Activated CD4-positive, alpha-beta memory T cell treated with anti-CD3 and anti-CD28 coated beads for 36 hours (primary cell): ENCODE data around the gene IL36A. TPM values are rescaled to one million over a fixed set of nuclear protein-coding genes. Genes with fewer than 3 reads are reported as not detected.
A peak's percentile ranks its signal among the peaks of the same experiment; 100 is the strongest.

Experiments
- CTCF ChIA-PET: fragments of 350-600 bp; sonication (Branson Sonifier 250); formaldehyde crosslinking; loops from one replicate; lab custom pipeline; 2021; ENCODE audit warnings: antibody characterized with exemption, inconsistent platforms; lab: Charles Lee
- POLR2A ChIA-PET: fragments of 350-600 bp; sonication (Branson Sonifier 250); formaldehyde crosslinking; loops from one replicate; lab custom pipeline; 2021; ENCODE audit warnings: antibody characterized with exemption; lab: Charles Lee
- DNase-seq: peaks from one replicate; pipeline ENCODE4 v3.0.0-alpha.2; 2020
- H3K27ac Mint-ChIP-seq: one replicate; pipeline ENCODE4 v1.8.0; 2021; ENCODE audit warnings: mixed read lengths
- H3K27me3 Mint-ChIP-seq: one replicate; pipeline ENCODE4 v1.8.0; 2021; ENCODE audit warnings: mixed read lengths
- H3K36me3 Mint-ChIP-seq: one replicate; pipeline ENCODE4 v1.8.0; 2021; ENCODE audit warnings: mixed read lengths
- H3K4me1 Mint-ChIP-seq: one replicate; pipeline ENCODE4 v1.8.0; 2021; ENCODE audit warnings: low read depth, mixed read lengths
- H3K4me3 Mint-ChIP-seq: one replicate; pipeline ENCODE4 v1.8.0; 2021; ENCODE audit warnings: mild to moderate bottlenecking, mixed read lengths
- H3K9me3 Mint-ChIP-seq: one replicate; pipeline ENCODE4 v1.8.0; 2021; ENCODE audit warnings: mixed read lengths
- intact Hi-C: fragments of 100-400 bp; cut with micrococcal nuclease; formaldehyde crosslinking; loops from one replicate; pipeline ENCODE4 v1.15.1; 2023
- total RNA-seq, 2 experiments: library from RNA; stranded (reverse); gene quantifications; one replicate each; pipeline ENCODE4 v1.2.3, GENCODE V29; 2021

The IL36A gene
- total RNA-seq, 2 experiments from 2014 or later, result not detected

DNA sequence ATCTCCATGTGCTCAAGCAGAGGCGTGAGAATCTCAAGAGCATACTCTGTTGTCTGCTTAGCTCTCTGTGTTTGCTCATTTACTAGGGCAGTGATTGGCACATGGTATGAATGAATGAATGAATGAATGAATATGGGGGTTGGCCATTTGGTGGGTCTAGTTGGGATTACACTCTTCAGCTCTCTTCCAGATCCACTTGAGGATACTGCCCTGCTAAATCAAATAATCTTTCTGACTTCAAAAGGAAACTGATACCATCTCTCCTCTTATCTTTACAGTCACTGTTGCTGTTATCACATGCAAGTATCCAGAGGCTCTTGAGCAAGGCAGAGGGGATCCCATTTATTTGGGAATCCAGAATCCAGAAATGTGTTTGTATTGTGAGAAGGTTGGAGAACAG lies 25.5 kb upstream of the IL36A start:
- Mint-ChIP-seq H3K27me3 (peaks cover 4% of the 10 kb centered on the region), H3K36me3 (no peaks in the 10 kb centered on the region), H3K9me3 (no peaks in the 10 kb centered on the region), H3K27ac (no peak overlapping the region), H3K4me3 (no peak overlapping the region), H3K4me1 (peaks cover 21% of the 10 kb centered on the region)
- CTCF ChIA-PET, result interaction anchor here (0.7 to 1.0 kb wide), 4 partner anchors 11 to 230 kb away, joined by 3 to 4 read pairs (median 3); no protein-coding TSS in a partner anchor
- DNase-seq, result no peak
- POLR2A ChIA-PET, result interaction anchor here (1.0 kb wide), 1 partner anchor 14 kb away, joined by 3 read pairs; no protein-coding TSS in a partner anchor
- intact Hi-C loops, result loop anchor here (2.0 kb wide), 1 partner anchor 17 kb away; no protein-coding TSS in a partner anchor

DNA sequence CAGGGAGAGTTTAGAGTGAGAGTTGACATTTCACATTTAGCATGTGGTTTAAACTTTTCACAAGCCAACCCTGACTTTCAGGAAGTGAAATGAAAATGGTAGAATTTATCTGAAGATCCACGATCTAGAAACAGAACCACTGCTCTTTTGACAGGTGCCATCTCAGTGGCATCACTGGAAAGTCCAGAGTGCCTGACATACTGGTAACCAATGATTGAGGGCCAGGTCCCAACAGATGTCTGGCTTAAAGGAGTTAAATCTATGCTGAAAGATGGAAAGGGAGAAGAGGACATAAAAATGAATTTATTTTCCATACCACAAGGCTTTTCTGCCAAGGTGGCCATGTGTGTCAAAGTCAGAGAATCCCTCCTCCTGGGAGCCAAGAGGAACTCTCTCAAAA lies 24.7 kb upstream of the IL36A start:
- Mint-ChIP-seq H3K27me3 (peaks cover 4% of the 10 kb centered on the region), H3K4me3 (no peak overlapping the region), H3K27ac (no peak overlapping the region), H3K9me3 (no peaks in the 10 kb centered on the region), H3K4me1 (peaks cover 27% of the 10 kb centered on the region), H3K36me3 (no peaks in the 10 kb centered on the region)
- ChIA-PET CTCF (no interaction called here), POLR2A (no interaction called here)
- DNase-seq, result no peak
- intact Hi-C loops, result loop anchor here (2.0 kb wide), 1 partner anchor 16 kb away; no protein-coding TSS in a partner anchor

DNA sequence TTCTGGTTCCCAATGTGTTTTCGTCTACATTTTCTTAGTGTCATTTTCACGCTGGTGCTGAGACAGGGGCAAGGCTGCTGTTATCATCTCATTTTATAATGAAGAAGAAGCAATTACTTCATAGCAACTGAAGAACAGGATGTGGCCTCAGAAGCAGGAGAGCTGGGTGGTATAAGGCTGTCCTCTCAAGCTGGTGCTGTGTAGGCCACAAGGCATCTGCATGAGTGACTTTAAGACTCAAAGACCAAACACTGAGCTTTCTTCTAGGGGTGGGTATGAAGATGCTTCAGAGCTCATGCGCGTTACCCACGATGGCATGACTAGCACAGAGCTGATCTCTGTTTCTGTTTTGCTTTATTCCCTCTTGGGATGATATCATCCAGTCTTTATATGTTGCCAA lies 20.2 kb upstream of the IL36A start:
- no peaks in the 10 kb centered on the region for H3K27me3 Mint-ChIP-seq
- intact Hi-C loops, result no loop called here
- H3K4me3 Mint-ChIP-seq, result no peak overlapping the region
- H3K36me3 Mint-ChIP-seq, result peaks cover 6% of the 10 kb centered on the region
- H3K9me3 Mint-ChIP-seq, result peaks cover 5% of the 10 kb centered on the region
- DNase-seq, result peak; percentile 55
- ChIA-PET CTCF (interaction anchor here (1.2 kb wide), 1 partner anchor 43 kb away, joined by 3 read pairs; no protein-coding TSS in a partner anchor), POLR2A (interaction anchor here (0.9 kb wide), 1 partner anchor 189 kb away, joined by 3 read pairs; the partner anchor contains the start of gene PSD4)
- H3K27ac Mint-ChIP-seq, result no peak overlapping the region
- peaks cover 20% of the 10 kb centered on the region for H3K4me1 Mint-ChIP-seq

DNA sequence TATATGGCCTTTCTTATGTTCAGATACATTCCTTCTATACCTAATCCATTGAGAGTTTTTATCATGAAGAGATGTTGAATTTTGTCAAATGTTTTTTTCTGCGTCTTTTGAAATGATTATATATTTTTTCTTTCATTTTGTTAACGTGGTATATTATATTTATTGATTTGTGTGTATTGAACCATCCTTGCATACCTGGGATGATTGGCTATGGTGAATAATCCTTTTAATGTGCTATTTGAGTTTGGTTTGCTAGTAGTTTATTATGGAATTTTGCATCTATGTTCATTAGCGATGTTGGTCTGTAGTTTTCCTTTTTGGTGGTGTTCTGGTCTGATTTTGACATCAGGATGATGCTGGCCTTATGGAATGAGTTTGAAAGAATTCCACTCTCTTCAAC lies 15.6 kb upstream of the IL36A start:
- Mint-ChIP-seq H3K9me3 (peaks cover 27% of the 10 kb centered on the region), H3K27me3 (no peaks in the 10 kb centered on the region), H3K36me3 (peaks cover 6% of the 10 kb centered on the region), H3K4me3 (no peak overlapping the region), H3K27ac (no peak overlapping the region), H3K4me1 (peaks cover 13% of the 10 kb centered on the region)
- DNase-seq, result no peak
- CTCF ChIA-PET, result no interaction called here
- intact Hi-C loops, result no loop called here
- POLR2A ChIA-PET, result no interaction called here

DNA sequence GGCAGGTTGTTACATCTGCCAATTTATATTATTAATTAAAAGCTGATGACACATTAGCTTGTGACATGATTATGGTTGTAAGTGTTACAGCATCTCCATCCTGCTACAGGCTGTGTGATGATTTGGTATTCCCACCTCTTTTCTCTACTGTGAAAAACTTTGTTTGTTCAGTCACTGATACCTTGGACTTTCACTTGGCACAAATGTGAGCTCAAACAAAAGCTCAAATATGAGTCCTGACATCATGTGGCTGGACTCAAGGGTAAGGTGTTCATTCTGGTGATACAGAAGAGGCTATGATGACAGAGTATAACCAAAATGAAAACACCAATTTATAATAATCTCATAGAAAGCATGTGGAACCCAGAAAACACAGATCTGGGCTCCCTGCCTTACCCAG lies 11.4 kb upstream of the IL36A start:
- POLR2A ChIA-PET, result interaction anchor here (0.6 kb wide), 1 partner anchor 15 kb away, joined by 3 read pairs; no protein-coding TSS in a partner anchor
- Mint-ChIP-seq H3K9me3 (peaks cover 27% of the 10 kb centered on the region), H3K36me3 (peaks cover 6% of the 10 kb centered on the region), H3K4me3 (no peak overlapping the region), H3K27ac (no peak overlapping the region), H3K4me1 (peaks cover 28% of the 10 kb centered on the region), H3K27me3 (no peaks in the 10 kb centered on the region)
- DNase-seq, result no peak
- CTCF ChIA-PET, result no interaction called here
- intact Hi-C loops, result no loop called here

DNA sequence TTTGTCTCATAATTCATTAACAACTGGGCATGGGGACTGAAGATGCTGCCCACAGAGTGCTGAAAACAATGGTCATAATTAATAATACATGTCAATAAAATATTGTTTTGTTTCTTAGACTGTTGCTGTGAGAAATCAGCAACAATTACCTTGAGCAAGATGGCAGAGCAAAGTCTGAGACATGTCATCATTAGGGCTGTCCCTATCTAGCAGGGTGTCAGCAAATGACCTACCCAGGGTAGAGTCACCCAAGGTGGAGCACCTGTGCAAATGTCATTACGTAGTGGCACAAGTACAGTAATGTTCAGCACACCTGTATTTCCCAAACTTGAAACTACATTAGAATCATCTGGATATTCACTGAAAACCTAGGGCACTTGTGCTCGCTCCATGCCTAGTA lies 10.6 kb upstream of the IL36A start:
- no peak overlapping the region for H3K27ac Mint-ChIP-seq
- no peak overlapping the region for H3K4me3 Mint-ChIP-seq
- peaks cover 32% of the 10 kb centered on the region for H3K9me3 Mint-ChIP-seq
- POLR2A ChIA-PET, result no interaction called here
- CTCF ChIA-PET, result no interaction called here
- H3K36me3 Mint-ChIP-seq, result peaks cover 5% of the 10 kb centered on the region
- H3K27me3 Mint-ChIP-seq, result no peaks in the 10 kb centered on the region
- H3K4me1 Mint-ChIP-seq, result peaks cover 28% of the 10 kb centered on the region
- intact Hi-C loops, result no loop called here
- DNase-seq, result no peak

DNA sequence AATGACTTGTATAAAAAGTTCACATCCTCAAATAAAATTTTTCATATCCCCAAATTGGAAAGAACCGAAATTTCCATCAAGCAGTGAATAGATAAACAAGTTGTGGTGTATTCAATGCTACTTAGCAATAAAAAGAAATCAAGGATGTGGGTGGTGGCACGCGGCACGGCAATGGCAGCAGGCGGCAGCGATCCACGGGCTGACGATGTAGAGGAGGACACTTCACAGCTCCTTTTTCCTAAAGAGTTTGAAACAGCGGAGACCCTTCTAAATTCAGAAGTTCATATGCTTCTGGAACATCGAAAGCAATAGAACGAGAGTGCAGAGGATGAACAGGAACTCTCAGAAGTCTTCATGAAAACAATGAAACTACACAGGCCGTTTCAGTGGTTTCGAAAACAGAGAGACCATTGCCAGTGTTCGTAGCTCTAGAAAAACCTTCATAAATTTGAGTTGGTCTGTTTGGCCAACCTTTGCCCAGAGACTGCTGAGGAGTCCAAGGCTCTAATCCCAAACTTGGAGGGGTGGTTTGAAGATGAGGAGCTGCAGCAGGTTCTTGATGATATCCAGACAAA lies 9.8 kb upstream of the IL36A start:
- Mint-ChIP-seq H3K9me3 (peaks cover 33% of the 10 kb centered on the region), H3K27ac (peak overlapping the region; percentile 57), H3K27me3 (no peaks in the 10 kb centered on the region), H3K4me1 (peaks cover 28% of the 10 kb centered on the region), H3K4me3 (peak overlapping the region; percentile 68), H3K36me3 (peaks cover 1% of the 10 kb centered on the region)
- intact Hi-C loops, result no loop called here
- ChIA-PET CTCF (no interaction called here), POLR2A (no interaction called here)
- DNase-seq, result peak; percentile 54

DNA sequence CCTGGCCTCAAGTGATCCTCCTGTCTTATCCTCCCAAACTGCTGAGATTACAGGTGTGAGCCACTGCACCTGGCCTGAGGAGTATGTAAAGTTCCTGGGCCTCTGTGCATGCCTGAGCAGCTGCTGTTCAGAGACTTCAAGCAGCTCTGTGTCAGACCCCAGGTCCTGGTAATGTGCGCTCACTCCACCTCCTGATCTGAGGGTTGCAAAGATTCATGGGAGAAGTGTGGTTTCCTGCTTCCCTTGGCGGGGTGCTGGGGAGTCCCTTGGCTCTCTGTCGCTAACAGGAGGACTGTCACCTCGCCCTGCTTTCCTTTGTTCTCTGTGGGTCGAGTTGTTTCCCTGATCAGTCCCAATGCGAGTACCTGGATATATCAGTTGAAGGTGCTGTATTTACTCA lies 8.6 kb upstream of the IL36A start:
- H3K9me3 Mint-ChIP-seq, result peaks cover 35% of the 10 kb centered on the region
- intact Hi-C loops, result loop anchor here (2.0 kb wide), 1 partner anchor 16 kb away; no protein-coding TSS in a partner anchor
- H3K4me1 Mint-ChIP-seq, result peaks cover 28% of the 10 kb centered on the region
- ChIA-PET POLR2A (no interaction called here), CTCF (no interaction called here)
- no peaks in the 10 kb centered on the region for H3K27me3 Mint-ChIP-seq
- peak; percentile 84 for DNase-seq
- peak overlapping the region; percentile 30 for H3K27ac Mint-ChIP-seq
- H3K4me3 Mint-ChIP-seq, result no peak overlapping the region
- peaks cover 7% of the 10 kb centered on the region for H3K36me3 Mint-ChIP-seq

DNA sequence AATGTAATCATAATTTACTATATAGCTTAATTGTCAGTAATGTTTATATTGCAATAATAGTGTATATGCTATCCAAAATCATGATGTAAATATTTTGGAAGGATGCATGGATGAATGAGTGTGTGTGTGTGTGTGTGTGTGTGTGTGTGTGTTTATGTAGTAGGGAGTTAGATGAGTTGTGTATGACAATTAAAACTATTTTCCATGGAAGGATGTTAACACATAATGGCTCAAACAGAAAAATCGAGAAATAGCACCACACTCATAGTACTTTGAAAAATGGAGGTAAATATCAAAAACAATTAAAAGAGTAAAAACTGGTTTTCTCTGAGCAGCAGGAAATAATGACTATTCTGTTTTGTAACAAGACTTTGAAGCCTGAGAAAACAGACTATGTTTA lies 8.1 kb upstream of the IL36A start:
- H3K27ac Mint-ChIP-seq, result no peak overlapping the region
- POLR2A ChIA-PET, result no interaction called here
- intact Hi-C loops, result loop anchor here (2.0 kb wide), 1 partner anchor 16 kb away; no protein-coding TSS in a partner anchor
- H3K4me1 Mint-ChIP-seq, result peaks cover 28% of the 10 kb centered on the region
- CTCF ChIA-PET, result no interaction called here
- H3K4me3 Mint-ChIP-seq, result no peak overlapping the region
- H3K36me3 Mint-ChIP-seq, result peaks cover 9% of the 10 kb centered on the region
- H3K27me3 Mint-ChIP-seq, result no peaks in the 10 kb centered on the region
- peaks cover 33% of the 10 kb centered on the region for H3K9me3 Mint-ChIP-seq
- no peak for DNase-seq

DNA sequence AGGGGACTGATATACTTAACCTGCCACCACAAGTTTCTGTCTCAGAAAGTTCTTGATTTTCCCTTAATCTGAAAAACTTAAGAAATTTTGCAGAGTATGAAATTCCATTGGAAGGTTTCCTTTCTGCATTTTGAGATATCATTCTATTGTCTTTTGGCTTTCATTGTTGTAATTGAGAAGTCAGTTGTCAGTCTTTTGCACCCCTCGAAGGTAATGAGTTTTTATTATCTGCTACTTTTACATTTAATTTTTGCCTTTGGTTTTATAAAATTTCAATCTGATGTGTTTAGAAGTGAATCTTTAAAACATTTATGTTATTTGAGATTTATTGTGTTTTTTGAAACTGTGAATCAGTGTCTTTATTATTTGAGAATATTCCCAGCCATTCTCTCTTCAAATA lies 4.8 kb upstream of the IL36A start:
- Mint-ChIP-seq H3K4me3 (no peak overlapping the region), H3K4me1 (peaks cover 21% of the 10 kb centered on the region), H3K27ac (no peak overlapping the region), H3K9me3 (peaks cover 26% of the 10 kb centered on the region), H3K27me3 (no peaks in the 10 kb centered on the region), H3K36me3 (peaks cover 9% of the 10 kb centered on the region)
- intact Hi-C loops, result no loop called here
- no peak for DNase-seq
- CTCF ChIA-PET, result no interaction called here
- POLR2A ChIA-PET, result no interaction called here

DNA sequence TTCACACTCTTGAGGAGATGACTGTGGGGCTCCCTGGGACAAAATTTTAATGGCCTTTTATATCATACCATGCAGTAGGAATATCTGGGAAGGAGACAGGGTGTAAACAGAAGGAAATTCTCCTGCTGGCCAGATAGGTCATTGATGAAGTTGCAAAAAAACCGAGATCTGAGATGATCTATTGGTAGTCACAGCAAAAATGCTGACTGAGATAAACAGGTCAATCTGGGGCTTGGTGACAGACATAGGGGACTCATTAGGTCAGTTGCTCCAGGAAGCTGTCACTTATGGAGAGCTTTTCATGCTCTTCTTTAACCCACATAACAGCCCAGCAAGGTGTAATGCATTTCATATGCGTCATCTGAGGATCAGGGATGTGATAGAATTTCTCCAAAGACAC lies 2.6 kb upstream of the IL36A start:
- no peaks in the 10 kb centered on the region for H3K27me3 Mint-ChIP-seq
- DNase-seq, result no peak
- peaks cover 26% of the 10 kb centered on the region for H3K9me3 Mint-ChIP-seq
- H3K4me3 Mint-ChIP-seq, result no peak overlapping the region
- peaks cover 9% of the 10 kb centered on the region for H3K36me3 Mint-ChIP-seq
- intact Hi-C loops, result no loop called here
- H3K4me1 Mint-ChIP-seq, result peaks cover under 1% of the 10 kb centered on the region
- ChIA-PET CTCF (no interaction called here), POLR2A (no interaction called here)
- H3K27ac Mint-ChIP-seq, result no peak overlapping the region

DNA sequence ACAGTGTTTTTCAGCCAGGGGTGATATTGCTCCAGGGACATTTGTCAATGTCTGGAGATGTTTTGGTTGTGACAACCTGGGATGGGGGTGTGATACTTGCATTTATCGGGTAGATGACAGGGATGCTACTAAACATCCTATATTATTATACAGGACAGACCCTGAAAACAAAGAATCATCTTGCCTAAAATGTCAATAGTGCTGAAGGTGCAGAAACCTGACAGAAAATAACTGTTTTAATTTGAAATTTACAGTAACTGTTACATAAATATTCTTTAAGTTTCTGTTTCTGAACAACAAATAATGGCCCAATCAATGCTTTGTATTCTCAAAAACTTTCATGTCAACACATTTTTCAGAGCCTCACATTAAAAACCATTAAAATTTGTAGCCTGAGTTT lies 2.0 kb downstream of the IL36A start:
- POLR2A ChIA-PET, result no interaction called here
- Mint-ChIP-seq H3K27ac (no peak overlapping the region), H3K27me3 (no peaks in the 10 kb centered on the region), H3K9me3 (no peaks in the 10 kb centered on the region), H3K36me3 (no peaks in the 10 kb centered on the region), H3K4me3 (no peak overlapping the region), H3K4me1 (peaks cover 2% of the 10 kb centered on the region)
- DNase-seq, result no peak
- CTCF ChIA-PET, result no interaction called here
- intact Hi-C loops, result no loop called here

DNA sequence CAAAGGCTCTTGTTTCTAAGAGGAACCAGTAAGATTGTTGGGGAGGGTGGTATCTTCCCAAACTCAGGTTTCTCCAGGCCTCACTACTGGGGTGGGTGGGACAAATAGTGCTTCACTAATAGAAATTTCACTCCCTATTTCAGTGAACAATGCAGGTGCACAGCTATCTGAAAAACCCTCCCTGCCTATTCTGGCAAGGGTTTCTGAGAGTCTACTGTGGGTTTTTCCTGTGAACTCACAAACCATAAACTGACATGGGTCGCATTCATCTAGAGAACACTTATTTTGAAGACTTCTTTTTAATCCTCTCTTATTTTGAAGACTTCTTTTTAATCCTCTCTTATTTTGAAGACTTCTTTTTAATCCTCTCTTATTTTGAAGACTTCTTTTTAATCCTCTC lies 4.4 kb downstream of the IL36A start:
- Mint-ChIP-seq H3K4me3 (no peak overlapping the region), H3K4me1 (peaks cover 2% of the 10 kb centered on the region), H3K36me3 (no peaks in the 10 kb centered on the region), H3K9me3 (no peaks in the 10 kb centered on the region), H3K27me3 (no peaks in the 10 kb centered on the region), H3K27ac (no peak overlapping the region)
- intact Hi-C loops, result no loop called here
- ChIA-PET POLR2A (no interaction called here), CTCF (no interaction called here)
- no peak for DNase-seq
